Stimulated activated CD4-positive, alpha-beta T cell treated with anti-CD3 and anti-CD28 coated beads, Interleukin-2, amount 100 ng/mL, for 24 hours (primary cell): ENCODE results near the gene GFPT1.
A peak's percentile ranks its signal among the peaks of the same experiment; 100 is the strongest.
"Not testable (repeated sequence)": the region's sequence is repeated elsewhere in the genome, so short reads cannot be mapped to it uniquely, and the experiment has no call there.

Source experiments
- DNase-seq, 2 donors: peaks; one replicate each; pipeline ENCODE4 v3.0.0-alpha.2; 2020

Gene GFPT1

DNA sequence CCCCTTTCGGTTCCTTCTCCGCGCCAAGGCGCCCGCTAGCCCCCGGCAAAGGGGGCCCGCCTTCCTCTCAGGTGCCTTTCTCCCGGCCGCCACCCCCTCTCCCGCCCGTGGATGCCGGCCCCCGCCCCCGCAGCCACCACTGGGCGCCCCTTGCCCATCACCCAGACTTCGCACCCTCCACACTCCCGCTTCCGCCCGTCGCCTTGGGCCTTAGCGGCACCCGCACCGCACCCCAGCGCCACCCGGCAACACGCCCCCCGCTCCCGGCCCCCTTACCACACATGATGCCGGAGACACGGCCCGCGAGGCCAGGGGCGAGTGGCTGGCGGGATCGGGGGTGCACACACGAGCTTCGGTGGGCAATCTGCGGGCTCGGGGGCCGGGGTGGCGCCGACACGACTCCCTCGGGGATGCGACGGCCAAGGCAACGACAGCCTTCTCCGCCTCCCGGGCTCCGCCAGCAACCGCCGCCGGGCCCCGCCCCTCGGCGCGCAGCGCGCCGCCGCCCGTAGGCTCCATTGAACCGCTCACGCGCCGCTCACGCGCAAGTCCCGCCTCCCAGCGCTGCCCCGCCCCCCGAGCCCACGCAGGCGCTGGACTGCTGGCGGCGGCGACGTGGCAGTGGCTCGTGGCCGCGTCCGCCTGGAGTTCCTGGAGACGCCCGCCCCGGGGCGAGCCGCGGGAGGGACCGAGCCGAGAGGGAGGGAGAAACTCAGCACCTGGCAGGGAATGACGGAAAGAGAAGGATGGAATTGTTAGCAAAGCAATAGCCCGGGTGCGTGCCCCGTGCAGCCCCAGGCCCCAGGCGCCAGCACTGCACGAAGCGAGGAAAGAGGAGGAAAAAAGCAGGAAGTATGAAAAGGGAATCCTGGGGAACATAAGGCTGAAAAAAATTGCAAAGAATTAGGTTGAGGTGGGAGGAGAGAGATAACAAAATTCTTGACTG lies at the start of gene GFPT1:
GFPT1 (minus strand) TSS at position 439 of the 946 bp plus-strand sequence; CDS start at position 283, 156 bp downstream.
- peak; percentile 93 to 96 for DNase-seq

DNA sequence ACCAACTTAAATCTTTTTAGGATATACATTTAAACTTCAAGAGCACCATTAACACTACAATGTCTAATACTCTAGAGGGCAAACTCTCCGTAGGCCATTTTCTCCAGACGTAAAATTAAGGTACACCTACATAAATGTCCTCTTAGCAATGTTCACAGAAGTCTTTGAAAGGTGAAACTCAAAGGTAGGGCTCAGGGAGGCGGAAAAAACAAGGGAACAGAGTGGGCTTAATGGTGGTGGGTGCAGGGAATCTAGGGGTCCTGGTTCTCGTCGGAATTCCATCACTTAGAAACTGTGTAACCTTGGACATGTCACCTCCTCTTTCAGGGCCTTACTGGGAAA lies 49.5 kb upstream of the GFPT1 start:
- no peak for DNase-seq

DNA sequence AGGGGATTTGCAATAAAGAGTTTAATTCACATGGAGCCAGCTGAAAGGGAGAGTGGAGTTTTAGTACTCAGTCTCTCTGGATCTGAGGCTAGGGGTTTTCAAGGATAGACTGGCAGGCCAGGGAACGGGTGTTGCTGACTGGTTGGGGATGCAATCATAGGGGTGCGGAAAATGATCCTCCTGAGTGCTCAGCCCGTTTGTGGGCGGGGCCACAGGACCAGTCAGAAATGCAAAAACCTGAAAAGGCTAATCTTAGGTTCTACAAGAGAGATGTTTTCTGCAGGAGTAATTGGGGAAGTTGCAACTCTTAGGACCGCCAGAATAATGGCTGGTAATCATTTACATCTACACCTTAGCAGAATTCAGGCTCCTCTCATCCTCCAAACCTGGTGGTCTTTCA lies 47.7 kb upstream of the GFPT1 start:
- DNase-seq, result no peak

DNA sequence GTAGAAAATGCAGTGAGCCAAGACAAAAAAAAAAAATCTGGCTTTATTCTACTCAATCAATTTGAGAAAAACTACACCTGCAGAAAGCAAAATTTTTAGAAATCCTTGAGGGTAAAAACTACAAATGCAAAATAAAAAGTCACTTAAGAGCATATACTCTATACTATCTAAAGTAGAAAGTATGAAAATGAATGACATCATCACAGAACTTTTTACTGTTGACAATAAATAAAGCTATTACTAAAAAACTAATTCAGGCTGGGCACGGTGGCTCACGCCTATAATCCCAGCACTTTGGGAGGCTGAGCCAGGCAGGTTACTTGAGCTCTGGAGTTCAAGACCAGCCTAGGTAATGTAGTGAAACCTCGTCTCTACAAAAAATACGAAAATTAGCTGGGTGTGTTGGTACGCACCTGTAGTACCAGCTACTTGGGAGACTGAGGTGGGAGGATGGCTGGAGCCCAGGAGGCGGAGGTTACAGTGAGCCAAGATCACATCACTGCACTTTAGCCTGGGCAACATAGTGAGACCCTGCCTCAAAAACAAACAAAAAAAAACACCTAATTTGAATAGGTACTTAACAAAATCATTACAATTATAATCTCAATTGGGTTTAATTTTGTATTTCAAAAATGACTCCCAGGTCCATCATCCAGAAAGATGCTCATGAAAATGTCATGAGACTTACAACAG lies 42.6 kb upstream of the GFPT1 start:
- no peak for DNase-seq

DNA sequence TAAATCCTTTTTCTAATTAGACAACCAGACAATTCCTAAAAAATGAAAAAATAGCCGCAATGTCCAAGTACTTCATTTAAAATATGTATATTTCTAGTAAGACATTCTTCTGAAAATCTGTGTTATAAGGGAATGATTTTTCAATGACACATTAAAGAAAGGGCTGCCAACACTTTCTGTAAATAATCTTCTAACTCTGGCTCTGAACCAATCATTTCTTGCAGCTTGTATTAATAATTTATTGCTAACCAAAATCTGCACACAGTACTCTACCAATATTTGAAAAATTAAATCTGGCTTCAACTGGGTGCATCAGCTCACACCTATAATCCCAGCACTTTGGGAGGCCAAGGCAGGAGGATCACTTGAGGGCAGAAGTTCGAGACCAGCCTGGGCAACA lies 42.0 kb upstream of the GFPT1 start:
- DNase-seq, result no peak

DNA sequence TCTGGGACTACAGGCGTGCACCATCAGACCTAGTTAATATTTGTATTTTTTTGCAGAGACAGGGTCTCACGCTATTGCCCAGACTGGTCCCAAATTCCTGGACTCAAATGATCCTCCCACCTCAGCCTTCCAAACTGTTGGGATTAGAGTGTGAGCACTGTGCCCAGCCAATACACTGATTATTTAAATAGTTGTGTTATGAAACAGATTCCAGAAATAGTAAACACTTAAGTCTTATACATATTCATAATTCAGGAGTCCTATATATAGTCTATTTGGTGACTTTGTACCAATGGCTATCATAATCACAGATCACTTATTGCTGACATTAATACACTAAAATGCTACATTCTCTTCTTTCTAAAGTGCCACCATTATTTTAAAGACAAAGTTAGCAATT lies 37.4 kb upstream of the GFPT1 start:
- no peak for DNase-seq

DNA sequence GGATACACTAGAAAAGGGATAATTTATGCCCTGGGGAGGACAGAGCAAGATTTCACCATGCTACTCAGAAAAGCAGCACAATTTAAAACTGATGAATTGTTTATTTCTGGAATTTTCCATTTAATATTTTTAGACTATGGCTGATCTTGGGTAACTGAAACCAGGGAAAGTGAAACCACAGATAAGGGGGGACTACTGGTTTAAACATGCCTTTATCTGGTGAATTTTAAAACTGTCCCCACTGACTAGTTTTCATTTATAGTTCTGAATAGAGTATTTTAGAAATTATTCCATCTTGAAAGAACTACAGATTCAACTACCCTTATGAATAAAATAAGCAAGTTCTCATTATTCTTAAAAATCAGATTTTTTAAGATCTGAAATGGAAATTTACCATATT lies 35.2 kb upstream of the GFPT1 start:
- DNase-seq, result no peak

DNA sequence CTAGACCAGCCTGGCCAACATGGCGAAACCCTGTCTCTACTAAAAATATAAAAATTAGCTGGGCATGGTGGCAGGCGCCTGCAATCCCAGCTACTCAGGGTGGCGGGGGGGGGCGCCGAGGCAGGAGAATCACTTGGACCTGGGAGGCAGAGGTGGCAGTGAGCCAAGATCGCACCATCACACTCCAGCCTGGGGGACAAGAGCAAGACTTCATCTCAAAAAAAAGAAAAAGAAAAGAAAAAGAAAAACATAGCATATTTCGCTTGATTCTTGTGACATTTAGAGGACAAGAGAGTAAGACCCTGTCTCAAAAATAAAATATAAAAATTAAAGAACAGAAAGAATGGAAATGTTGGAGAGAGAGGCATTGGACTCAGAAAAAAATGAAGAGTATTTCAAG lies 32.1 kb upstream of the GFPT1 start:
- not testable (repeated sequence) for DNase-seq

DNA sequence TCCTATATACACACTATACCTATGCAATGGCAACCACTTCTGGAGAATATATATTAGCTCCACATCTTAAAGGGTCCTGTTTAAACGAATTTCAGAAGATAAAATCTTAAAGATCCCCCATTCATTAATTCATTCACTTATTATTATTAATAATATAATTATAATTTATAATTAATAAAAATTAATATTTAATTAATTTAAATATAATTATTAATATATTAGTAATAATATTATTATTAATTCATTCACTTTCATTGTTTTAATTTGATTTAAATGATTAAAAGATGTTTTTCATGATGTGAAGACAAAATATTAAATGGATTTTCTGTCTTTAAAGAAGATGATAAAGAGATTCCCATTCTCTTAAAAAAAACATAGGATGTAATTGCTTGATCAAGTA lies 29.1 kb upstream of the GFPT1 start:
- DNase-seq, result no peak

DNA sequence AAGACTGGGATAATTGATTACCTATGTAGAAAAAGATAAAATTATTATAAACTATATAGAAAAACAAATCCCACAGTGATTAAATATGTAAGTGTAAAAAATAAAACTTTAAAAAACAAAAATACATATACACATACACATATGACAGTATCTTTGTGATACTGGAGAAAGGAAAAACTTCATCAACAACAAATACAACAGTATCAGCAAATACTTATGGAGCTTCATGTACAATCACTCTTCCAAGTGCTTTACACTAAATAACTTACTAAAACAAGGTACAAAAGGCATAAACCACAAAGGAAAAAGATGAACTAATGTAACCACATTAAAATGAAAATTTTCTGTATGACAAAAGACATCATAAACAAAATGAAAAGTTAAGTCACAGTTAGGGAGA lies 24.1 kb upstream of the GFPT1 start:
- no peak for DNase-seq

DNA sequence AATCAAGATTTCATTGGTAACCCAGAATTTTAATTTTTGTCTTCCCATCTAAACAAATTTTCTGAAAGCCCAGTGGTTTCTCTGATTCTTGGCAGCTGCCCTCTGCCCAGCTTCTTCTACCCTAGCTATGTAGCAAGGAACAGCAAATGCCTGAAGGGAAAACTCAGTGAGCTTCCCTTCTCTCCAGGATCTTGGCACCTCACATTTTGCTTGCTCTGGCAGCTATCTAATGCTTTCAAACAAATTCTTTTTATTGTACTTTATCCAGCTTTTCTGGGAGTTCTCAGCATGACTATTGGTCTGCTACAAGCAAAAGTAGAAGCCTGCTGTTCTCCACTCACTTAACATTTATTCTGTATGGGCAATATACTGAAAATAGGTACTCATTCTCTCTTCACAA lies 18.3 kb upstream of the GFPT1 start:
- no peak for DNase-seq

DNA sequence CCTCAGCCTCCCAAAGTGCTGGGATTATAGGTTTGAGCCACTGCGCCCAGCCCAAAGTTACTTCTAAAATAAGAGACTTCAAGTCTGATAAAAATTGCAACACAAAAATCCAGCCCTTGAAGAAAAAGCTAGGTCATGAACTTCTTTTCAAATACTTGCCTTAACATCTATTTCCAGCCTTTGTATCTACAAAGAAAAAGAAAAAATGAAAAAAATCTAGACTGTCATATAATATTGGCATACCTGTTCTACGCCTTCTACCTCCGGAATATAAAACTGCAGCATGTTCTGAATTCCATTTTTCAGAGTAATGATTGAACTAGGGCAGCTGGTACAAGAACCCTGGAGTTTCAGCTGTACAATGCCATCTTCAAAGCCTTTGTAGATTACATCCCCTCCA lies 13.1 kb upstream of the GFPT1 start:
- no peak for DNase-seq

DNA sequence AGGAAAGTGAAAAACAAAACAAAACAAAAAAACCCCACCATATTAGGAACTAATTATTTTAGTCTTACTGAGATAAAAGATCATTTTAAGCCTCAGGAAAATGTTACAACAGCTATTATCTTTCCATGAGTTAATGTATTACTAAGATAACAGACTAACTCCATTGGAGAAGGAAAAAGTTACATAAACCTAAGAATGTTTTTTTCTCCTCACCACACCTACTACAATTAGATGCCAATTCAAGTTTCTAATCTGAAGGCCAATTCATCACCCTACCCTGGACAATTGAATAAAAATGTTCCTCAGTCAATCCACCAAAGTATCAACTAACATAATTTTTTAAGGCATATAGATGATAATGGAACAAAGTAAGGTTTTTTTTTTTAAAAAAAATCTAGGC lies 10.2 kb upstream of the GFPT1 start:
- no peak for DNase-seq

DNA sequence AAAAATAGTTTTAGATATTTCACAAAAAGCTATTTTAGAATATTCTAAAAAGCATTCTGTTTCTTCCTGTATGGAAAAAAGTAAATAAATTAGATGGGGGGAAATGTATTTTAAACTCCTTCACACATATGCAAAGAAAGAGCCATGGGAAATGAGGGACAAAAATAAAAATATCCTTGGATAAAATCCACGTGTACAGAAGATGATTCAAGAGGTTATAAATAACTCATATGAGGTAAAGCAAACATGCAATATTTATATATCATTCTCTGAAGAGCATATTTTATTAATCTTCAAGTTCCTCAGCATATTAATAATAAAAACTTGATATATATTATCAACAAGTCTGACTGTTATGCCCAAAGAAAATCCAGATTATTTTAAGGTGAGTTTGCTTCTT lies 8.8 kb upstream of the GFPT1 start:
- no peak for DNase-seq

DNA sequence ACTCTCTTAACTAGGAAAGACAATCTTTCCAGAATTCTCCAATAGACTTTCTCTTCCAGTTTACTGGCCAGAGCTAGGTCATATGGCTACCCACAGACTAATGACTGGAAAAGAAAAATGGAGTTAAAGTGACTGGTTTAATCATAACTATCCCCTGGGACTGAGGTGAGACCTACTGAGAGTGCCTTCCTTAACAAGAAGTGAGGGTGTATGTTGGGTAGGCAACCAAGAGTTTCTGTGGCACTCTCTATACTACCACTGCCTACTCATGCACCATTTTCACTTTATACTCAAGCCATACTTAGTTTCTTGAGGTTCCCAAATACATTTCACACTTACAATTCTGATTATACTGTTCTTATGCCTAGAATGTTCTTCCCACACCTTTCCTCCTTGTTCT lies 6.9 kb upstream of the GFPT1 start:
- no peak for DNase-seq

DNA sequence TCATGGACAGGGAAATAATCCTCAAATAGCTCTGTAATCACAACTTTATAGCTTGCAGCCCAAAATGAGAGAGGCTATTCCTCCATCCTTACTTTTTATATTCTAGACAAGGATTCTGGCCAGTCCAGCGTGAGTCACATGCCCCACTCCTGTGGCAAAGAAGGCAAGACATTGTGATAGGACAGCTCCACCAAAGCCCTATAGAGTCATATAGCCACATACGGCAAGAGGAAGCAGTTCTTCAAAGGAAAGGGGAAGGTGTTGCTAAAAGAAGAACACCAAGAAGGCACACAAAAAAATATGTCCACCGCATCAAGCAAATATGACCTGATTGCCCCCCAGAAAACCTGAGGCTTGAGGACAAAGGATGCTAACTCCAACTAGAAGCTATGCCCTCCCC lies 3.4 kb upstream of the GFPT1 start:
- no peak for DNase-seq

DNA sequence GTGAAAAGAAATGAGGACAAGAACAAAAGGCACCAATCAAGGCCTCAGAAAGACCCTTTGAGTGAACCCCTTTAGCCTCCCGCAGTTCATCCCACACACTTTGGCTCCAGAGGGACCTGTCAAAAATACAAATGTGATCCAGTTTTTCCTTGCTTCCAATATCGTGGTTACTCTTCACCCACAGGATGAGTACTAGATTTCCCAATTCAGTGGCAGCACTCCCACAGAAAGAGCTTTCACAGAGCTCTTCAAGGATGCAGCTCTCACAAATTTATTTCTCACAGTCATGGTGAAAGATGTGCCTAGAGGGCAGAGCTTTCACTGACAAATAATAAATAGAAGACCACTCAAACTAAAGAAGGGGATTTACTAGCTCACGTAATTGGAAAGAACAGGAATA lies 3.0 kb upstream of the GFPT1 start:
- DNase-seq, result no peak

DNA sequence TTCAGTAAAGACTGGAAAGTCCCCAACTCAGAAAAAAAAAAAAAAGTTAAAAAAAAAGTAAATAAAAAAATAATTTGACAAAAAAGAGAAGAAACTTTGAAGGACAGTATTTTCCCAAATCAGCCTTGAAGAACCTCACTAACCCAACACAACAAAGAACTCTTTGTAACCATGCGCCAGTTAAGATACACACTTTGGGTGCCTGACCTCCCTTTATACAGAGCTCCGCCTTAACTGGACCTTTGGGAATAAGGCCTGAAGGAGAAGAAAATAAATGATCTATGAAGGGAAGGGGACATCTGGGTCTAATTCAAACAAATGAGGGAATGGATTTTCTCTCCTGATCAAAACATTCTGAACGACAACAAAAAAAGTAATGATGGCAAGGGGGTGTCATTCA lies 2.2 kb upstream of the GFPT1 start:
- DNase-seq, result no peak

DNA sequence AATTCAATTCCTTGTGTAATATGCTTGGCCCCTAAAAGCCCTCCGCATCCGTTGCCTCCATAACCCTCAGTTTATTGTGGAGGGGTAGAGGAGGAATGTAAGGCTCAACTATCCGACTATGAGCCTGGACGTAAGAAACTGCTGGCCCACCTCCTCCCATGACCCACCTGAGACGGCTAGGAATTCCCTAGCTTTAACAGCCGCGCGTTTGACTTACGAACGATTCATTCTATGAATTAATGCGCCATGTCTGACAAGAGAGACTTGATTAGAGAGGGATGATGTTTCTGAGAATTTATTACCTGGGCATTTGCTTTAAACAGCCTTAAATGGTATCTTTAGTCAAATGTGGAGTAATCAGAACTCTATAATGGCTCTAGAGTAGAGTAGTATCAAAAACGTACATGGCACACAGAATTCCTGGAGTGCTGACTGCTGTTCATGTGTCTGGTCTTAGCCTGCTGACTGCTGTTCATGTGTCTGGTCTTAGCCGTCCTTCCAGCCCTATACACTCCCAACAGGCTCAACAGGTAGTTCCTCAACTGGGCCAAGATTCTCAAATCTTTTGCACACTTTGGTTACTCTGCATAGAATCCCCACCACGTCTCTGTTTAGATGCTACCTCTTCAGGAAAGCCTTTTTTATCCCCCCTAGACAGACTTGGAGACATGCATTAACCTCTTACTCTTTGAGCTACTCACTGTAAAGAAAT lies 899 bp upstream of the GFPT1 start:
- DNase-seq, result no peak

DNA sequence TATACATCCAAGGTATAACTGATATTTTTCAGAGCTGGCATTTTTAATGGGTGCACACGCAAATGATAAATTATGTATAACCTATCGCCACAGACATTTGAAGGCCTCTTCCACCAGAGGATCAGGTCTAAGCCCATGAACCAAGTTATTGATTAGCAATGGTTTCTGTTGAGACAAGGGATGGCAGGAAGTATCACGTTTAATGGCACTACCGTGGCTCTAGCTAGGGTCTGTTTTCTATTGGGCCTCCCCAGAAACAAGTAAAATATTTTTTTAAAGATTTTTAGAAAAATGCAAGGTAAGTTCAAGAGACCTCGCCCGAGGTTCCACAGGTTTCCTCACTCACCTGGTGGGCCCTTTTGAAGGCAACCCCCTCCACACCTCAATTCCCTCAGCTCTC lies 667 bp downstream of the GFPT1 start:
- DNase-seq, result no peak

DNA sequence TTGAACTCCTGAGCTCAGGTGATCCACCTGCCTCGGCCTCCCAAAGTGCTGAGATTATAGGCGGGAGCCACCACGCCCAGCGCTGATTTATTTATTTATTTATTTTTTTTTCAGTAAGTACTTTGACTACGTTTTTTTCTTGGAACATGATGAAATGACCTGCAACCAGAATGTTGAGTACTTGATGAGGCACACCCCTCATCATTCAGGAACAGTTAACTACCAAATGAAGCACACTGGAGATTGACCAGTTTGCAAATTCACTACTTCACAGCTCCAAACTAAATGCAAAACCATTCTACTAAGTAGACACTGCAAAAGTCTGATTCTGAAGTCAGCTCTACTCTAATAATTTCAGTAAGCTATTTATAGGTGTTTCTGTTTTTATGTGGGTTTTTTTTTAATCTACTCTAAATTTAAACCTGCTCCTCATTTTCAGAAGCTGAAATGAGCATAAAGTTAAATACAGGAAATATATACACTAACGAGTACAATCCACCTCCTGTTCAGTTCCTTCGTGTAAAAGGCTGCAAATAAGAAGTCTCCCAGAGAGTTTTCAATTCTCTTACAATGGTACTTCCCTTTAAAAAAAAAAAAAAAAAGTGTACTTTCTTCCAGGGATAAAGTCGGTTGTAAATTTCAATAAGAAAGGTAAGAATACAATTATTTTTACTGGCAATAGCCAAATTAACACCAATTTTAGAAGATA lies 1.4 kb downstream of the GFPT1 start:
- no peak for DNase-seq

DNA sequence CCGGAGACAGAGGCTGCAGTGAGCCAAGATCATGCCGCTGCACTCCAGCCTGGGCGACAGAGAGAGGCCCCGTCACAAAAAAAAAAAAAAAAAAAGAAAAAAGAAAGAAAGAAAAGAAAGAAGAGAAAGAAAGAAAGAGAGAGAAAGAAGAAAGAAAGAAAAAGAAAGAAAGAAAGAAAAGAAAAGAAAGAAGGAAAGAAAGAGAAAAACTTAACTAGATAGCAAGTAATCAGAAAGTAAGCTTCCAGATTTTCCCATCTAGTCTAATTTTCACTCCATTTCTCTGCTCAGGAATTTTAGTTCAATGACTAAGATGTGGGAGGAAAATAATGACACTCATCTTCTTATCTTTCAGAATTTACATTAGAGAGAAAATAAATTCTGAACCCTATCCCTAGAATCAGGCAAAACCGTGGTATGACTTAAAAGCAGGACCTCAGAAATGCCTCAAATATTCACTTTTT lies 2.4 kb downstream of the GFPT1 start:
- DNase-seq, result no peak

DNA sequence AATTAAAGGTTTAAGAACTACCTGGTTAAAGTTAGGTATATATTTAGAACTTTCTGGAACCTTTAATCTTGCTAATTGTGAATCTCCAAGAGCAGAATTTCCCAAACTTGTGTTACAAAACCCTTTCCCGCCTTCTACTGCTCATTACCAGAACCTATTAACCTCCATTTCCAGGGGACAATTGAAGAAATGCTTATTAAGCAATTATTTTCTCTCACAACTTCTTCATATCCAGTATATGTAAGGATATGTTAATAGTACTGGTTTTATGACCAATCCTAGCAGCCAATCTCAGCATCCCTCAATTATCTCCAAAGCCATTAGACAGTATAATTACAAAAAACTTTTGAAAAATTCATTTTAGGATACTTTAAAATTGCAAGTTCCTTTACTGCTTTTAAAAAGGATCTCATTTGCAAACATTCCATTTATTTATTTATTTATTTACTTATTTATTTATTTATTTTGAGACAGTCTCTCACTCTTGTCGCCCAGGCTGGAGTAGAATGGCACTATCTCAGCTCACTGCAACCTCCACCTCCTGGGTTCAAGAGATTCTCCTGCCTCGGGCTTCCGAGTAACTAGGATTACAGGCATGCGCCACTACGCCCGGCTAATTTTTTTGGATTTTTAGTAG lies 3.7 kb downstream of the GFPT1 start:
- no peak for DNase-seq
